Spleen (tissue), 11 donors: ENCODE results near the gene SCAANT1. TPM values are rescaled to one million over a fixed set of nuclear protein-coding genes. Genes with fewer than 3 reads are reported as not detected.

Source experiments
- DNase-seq: peaks from one replicate; pipeline ENCODE4 v3.0.0-alpha.2; 2020
- H3K27ac ChIP-seq, 8 donors: fragments of 200-600 bp; sonication (generic) in 7 of 8; 1 replicate in 4 of 8; 2 replicates in 4 of 8; pipeline versions ENCODE4 v1.5.0 to v1.8.0; 2016 to 2021; ENCODE audit warnings: inconsistent platforms in 4 of 8, mild to moderate bottlenecking in 4 of 8, moderate library complexity in 1 of 8
- H3K27me3 ChIP-seq, 7 donors: fragments of 200-600 bp; sonication (generic) in 6 of 7; replicated peaks in 1 of 7; 1 replicate in 4 of 7; 2 replicates in 3 of 7; pipeline versions ENCODE4 v1.5.0 to v1.8.0; 2016 to 2021; ENCODE audit warnings: inconsistent platforms in 3 of 7, mild to moderate bottlenecking in 1 of 7
- H3K36me3 ChIP-seq, 6 donors: fragments of 200-600 bp; sonication (generic) in 5 of 6; 1 replicate in 4 of 6; 2 replicates in 2 of 6; pipeline versions ENCODE4 v1.5.0 to v1.8.0; 2016 to 2021; ENCODE audit warnings: inconsistent platforms in 2 of 6
- H3K4me1 ChIP-seq, 6 donors: fragments of 200-600 bp; sonication (generic) in 5 of 6; 1 replicate in 3 of 6; 2 replicates in 3 of 6; pipeline versions ENCODE4 v1.5.0 to v1.8.0; 2016 to 2021; ENCODE audit warnings: inconsistent platforms in 3 of 6
- H3K4me3 ChIP-seq, 8 donors: fragments of 200-600 bp; sonication (generic) in 7 of 8; 1 replicate in 4 of 8; 2 replicates in 4 of 8; pipeline versions ENCODE4 v1.5.0 to v1.8.0; 2016 to 2021; ENCODE audit warnings: inconsistent platforms in 4 of 8, mild to moderate bottlenecking in 4 of 8, moderate library complexity in 2 of 8
- H3K9me3 ChIP-seq, 8 donors: fragments of 200-600 bp; sonication (generic) in 7 of 8; 1 replicate in 4 of 8; 2 replicates in 4 of 8; pipeline versions ENCODE4 v1.5.0 to v1.8.0; 2016 to 2021; ENCODE audit warnings: inconsistent platforms in 4 of 8
- CTCF ChIP-seq, 11 experiments: fragments of 200-600 bp in 7 of 11; fragments of 450-650 bp in 4 of 11; sonication (generic) in 4 of 11; IDR thresholded peaks in 8 of 11; conservative IDR thresholded peaks in 3 of 11; 1 replicate in 7 of 11; 2 replicates in 4 of 11; pipeline versions ENCODE4 v1.4.0 to v1.8.0; 2016 to 2021; ENCODE audit warnings: antibody characterized with exemption in 11 of 11, inconsistent platforms in 4 of 11, mild to moderate bottlenecking in 1 of 11
- POLR2A ChIP-seq, 3 donors: fragments of 450-650 bp; IDR thresholded peaks; one replicate each; pipeline ENCODE4 v1.5.1; 2017; ENCODE audit warnings: antibody characterized with exemption in 3 of 3, mild to moderate bottlenecking in 1 of 3
- POLR2AphosphoS5 ChIP-seq, 3 donors: sonication (generic); formaldehyde crosslinking; IDR thresholded peaks; one replicate each; pipeline ENCODE4 v1.5.1; 2017; ENCODE audit warnings: antibody characterized with exemption in 3 of 3
- WGBS, 5 donors: extraction: QIAGEN DNeasy Blood & Tissue Kit in 3 of 5; methylation state at CpG; one replicate each; pipeline versions ENCODE4 v1.1.5 to v1.1.7; 2013 to 2018; 5-methylcytosine and 5-hydroxymethylcytosine counted together
- intact Hi-C: fragments of 100-400 bp; cut with DNase I; formaldehyde crosslinking; loops from one replicate; pipeline ENCODE4 v1.15.0; 2023; ENCODE audit warnings: low total_unique reads
- polyA plus RNA-seq, 3 donors: library from polyadenylated mRNA; stranded (reverse); fragments of 200-250 nt; gene quantifications; one replicate each; pipeline ENCODE4 v1.2.1, GENCODE V29; 2013
- total RNA-seq, 7 donors: library from RNA; depleted of rRNA in 3 of 7; stranded (reverse); fragments of >200 nt in 3 of 7; fragmentation: NEBNext Ultra II Directional in 4 of 7; extraction: Animal tissue kit (Norgen Biotek cat#: 25700) in 4 of 7; gene quantifications; one replicate each; pipeline versions ENCODE4 v1.1.0 to v1.2.1, GENCODE V29; 2016 to 2021
- donor health status: healthy with polysubstance abuse.
- donor health status: DM: no; HTN: no; CAD: no; lungs with moderate emphysema.
- donor health status: DM: no; HTN: no; CAD: no.
- donor health status: Bipolar disorder and iron deficiency.
- donor health status: healthy.
- donor health status: DM: no; HTN: no; CAD: no.
- donor health status: DM: yes; HTN: yes; CAD: no.

SCAANT1 gene
- total and polyA plus RNA-seq, 10 donors: not detected

DNA sequence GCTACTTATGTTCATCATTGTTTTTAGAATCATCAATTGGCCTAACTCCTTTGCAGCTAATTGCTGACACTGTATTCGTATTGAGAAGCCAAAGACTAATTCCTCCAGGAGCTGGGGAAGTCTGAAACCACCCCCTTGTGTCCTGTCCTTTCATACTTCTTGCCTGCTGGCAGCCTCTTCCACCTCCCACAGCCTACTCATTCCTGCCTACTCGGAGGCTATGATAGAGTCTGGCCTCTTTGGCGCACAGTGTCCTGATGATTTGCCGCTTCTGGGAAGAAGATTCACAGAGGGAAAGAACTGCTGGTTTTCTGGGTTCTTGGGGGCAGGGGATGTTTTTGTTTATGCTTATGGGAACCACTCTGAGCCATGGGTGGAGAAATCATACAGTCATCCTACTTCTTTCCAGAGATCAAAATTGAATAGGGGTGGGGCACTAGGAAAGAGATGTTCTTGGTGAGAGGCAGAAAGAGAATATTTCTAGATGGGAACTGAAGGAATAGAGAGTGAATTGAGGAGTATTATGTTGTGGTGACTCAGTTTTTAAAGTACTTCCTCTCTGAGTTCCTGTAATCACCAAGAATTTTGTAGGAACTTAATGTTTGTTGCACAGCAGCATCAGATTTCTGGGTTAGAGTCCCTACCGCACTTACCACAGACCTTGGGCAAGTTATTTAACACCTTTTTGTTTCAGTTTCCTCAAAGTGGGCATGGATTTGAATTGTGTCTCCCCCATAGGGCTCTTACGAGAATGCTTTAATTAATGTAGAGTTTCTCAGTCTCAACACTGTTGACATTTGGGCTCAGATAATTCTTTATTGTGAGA, 22.1 kb upstream of the SCAANT1 start:
- intact Hi-C loops: no loop called here
- H3K4me3 ChIP-seq: peak overlapping the region in 1 of 8 donors; percentile 30
- 53 to 74% (median 68%) methylated on average over 6 of the region's 6 CpGs for WGBS, 5 donors
- H3K36me3 ChIP-seq: peaks cover 0 to 20% (median 0%) of the 10 kb centered on the region in 6 donors
- H3K27me3 ChIP-seq: no peaks in the 10 kb centered on the region
- H3K27ac ChIP-seq: peak overlapping the region; percentile 3 to 88 (median 76)
- peak in 1 of 3 donors; percentile 8 for TF ChIP-seq POLR2AphosphoS5 (IDR thresholded peaks at IDR 0.05)
- TF ChIP-seq CTCF (IDR thresholded peaks at IDR 0.05 in 8 of 11, conservative IDR thresholded peaks at IDR 0.05 in 3 of 11): no peak
- DNase-seq: no peak
- no peaks in the 10 kb centered on the region for H3K9me3 ChIP-seq
- peaks cover 40 to 100% (median 70%) of the 10 kb centered on the region in 6 donors for H3K4me1 ChIP-seq

GRCh38 chr3:63933459-63933858, 21.3 kb upstream of the SCAANT1 start:
- peaks cover 0 to 22% (median 0%) of the 10 kb centered on the region in 6 donors for H3K36me3 ChIP-seq
- H3K27ac ChIP-seq: peak overlapping the region; percentile 3 to 88 (median 76)
- intact Hi-C loops: no loop called here
- peaks cover 40 to 100% (median 67%) of the 10 kb centered on the region in 6 donors for H3K4me1 ChIP-seq
- H3K27me3 ChIP-seq: no peaks in the 10 kb centered on the region
- DNase-seq: no peak
- 82 to 91% (median 86%) methylated on average over 1 of the region's 1 CpG for WGBS, 5 donors
- no peaks in the 10 kb centered on the region for H3K9me3 ChIP-seq
- peak overlapping the region in 1 of 8 donors; percentile 29 for H3K4me3 ChIP-seq
- TF ChIP-seq CTCF (IDR thresholded peaks at IDR 0.05 in 8 of 11, conservative IDR thresholded peaks at IDR 0.05 in 3 of 11) (no peak), POLR2AphosphoS5 (IDR thresholded peaks at IDR 0.05) (no peak), POLR2A (IDR thresholded peaks at IDR 0.05) (no peak)

DNA sequence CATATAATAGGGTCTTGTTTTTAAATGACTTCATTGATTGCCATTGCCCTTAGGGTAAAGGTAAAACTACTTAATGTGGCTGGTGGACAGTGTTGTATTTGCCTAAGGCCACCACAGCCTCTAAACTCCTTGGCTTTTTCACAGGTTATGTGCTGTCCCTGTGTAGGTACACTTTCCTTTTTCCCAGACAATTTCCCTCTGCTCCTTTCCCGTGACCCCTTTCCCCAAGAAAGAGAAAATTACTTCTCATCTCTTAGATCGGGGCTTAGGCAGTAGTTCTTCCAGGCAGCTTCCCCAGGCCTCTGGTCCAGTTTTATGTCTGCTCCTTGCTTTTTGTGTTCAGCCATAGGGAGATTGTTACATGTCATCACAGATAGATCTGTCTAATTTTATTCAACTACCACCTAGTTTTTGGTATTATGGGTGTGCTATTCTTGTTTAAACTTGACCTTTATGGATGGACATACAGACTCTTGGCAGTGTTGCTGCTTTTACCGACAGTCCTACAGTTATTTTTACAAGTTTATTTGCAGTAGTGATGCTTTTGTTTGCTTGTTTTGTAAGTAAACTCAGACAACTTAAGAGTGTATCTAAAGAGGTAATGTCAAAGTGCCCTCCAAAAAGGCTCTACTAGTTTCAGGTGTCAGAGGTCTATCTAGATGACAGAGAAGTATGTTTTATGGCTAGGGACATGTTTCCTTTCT, 20.5 kb upstream of the SCAANT1 start:
- Histone ChIP-seq H3K4me1 (peaks cover 40 to 100% (median 67%) of the 10 kb centered on the region in 6 donors), H3K36me3 (peaks cover 0 to 22% (median 0%) of the 10 kb centered on the region in 6 donors), H3K9me3 (no peaks in the 10 kb centered on the region), H3K27me3 (no peaks in the 10 kb centered on the region), H3K27ac (peak overlapping the region; percentile 3 to 88 (median 76)), H3K4me3 (peak overlapping the region in 1 of 8 donors; percentile 29)
- no peak for DNase-seq
- TF ChIP-seq POLR2AphosphoS5 (IDR thresholded peaks at IDR 0.05) (no peak), CTCF (IDR thresholded peaks at IDR 0.05 in 8 of 11, conservative IDR thresholded peaks at IDR 0.05 in 3 of 11) (no peak), POLR2A (IDR thresholded peaks at IDR 0.05) (no peak)
- intact Hi-C loops: no loop called here
- 76 to 80% (median 78%) methylated on average over 3 of the region's 3 CpGs for WGBS, 5 donors

- intact Hi-C loops: no loop called here
- no peak overlapping the region for H3K4me3 ChIP-seq
- H3K4me1 ChIP-seq: peaks cover 46 to 100% (median 67%) of the 10 kb centered on the region in 6 donors
- no peak for TF ChIP-seq POLR2A (IDR thresholded peaks at IDR 0.05)
- no peak for TF ChIP-seq POLR2AphosphoS5 (IDR thresholded peaks at IDR 0.05)
- no peak for TF ChIP-seq CTCF (IDR thresholded peaks at IDR 0.05 in 8 of 11, conservative IDR thresholded peaks at IDR 0.05 in 3 of 11)
- DNase-seq: no peak
- H3K36me3 ChIP-seq: peaks cover 0 to 33% (median 5%) of the 10 kb centered on the region in 6 donors
- 82 to 88% (median 86%) methylated on average over 3 of the region's 3 CpGs for WGBS, 5 donors
- peak overlapping the region in 2 of 8 donors; percentile 7 to 37 for H3K27ac ChIP-seq
- H3K27me3 ChIP-seq: no peaks in the 10 kb centered on the region
- no peaks in the 10 kb centered on the region for H3K9me3 ChIP-seq
Measured at GRCh38 chr3:63931290-63931689, 19.1 kb upstream of the SCAANT1 start.
